ENCODE data around the gene SYVN1.
A peak's percentile ranks its signal among the peaks of the same experiment; 100 is the strongest.
"Not testable (repeated sequence)": the region's sequence is repeated elsewhere in the genome, so short reads cannot be mapped to it uniquely, and the experiment has no call there.

SYVN1 gene

GRCh38 chr11:65156256-65156655 lies 21.9 kb upstream of the SYVN1 start:
- ChIA-PET CTCF (no interaction called here), POLR2A (no interaction called here)
- DNase-seq (ENCODE audit: extremely low spot score), result no peak
- no peak for TF ChIP-seq L3MBTL2 (conservative IDR thresholded peaks at IDR 0.05)
- TF ChIP-seq LEF1 (IDR thresholded peaks at IDR 0.05; ENCODE audit: borderline replicate concordance), result no peak
- no peak for TF ChIP-seq NFRKB (IDR thresholded peaks at IDR 0.05)
- no peak for TF ChIP-seq HDGF (IDR thresholded peaks at IDR 0.05; ENCODE audit: borderline replicate concordance)
- TF ChIP-seq, protein P1, sequence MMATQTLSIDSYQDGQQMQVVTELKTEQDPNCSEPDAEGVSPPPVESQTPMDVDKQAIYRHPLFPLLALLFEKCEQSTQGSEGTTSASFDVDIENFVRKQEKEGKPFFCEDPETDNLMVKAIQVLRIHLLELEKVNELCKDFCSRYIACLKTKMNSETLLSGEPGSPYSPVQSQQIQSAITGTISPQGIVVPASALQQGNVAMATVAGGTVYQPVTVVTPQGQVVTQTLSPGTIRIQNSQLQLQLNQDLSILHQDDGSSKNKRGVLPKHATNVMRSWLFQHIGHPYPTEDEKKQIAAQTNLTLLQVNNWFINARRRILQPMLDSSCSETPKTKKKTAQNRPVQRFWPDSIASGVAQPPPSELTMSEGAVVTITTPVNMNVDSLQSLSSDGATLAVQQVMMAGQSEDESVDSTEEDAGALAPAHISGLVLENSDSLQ (IDR thresholded peaks at IDR 0.05), result no peak
- no peak for TF ChIP-seq SUZ12 (IDR thresholded peaks at IDR 0.05)
- TF ChIP-seq ARNT (IDR thresholded peaks at IDR 0.05), result no peak
- no peak for TF ChIP-seq TARDBP (IDR thresholded peaks at IDR 0.05)
- no peak for TF ChIP-seq FOXA1 (IDR thresholded peaks at IDR 0.05)
- no peak for TF ChIP-seq FOXK2 (IDR thresholded peaks at IDR 0.05)
- no peak for TF ChIP-seq ELF4 (IDR thresholded peaks at IDR 0.05)

DNA sequence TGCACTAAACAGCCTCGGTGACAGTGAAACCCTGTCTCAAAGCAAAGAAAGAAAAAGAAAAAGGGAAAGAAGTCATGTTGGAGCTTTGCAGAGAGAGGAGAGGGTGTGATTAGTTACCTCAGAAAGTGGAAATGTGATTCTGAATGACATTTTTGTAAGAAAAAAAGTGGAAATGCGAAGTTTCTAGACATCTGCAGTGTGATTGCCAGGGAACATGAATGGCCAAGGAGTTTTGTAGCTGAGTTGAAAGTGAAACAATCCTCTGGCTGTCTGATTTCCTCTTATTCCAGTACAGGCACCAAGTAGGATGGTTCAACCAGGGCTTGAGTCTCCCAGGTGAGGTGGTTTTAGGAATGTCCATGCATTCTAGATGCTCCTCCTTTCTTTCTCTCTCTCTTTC lies 17.8 kb upstream of the SYVN1 start:
- DNase-seq (ENCODE audit: extremely low spot score), result no peak
- TF ChIP-seq, protein P1 (IDR thresholded peaks at IDR 0.05), result no peak
- no peak for TF ChIP-seq ELF4 (IDR thresholded peaks at IDR 0.05)
- no peak for TF ChIP-seq ARNT (IDR thresholded peaks at IDR 0.05)
- no peak for TF ChIP-seq TARDBP (IDR thresholded peaks at IDR 0.05)
- no peak for TF ChIP-seq ZNF384 (IDR thresholded peaks at IDR 0.05)
- TF ChIP-seq NFRKB (IDR thresholded peaks at IDR 0.05), result no peak
- TF ChIP-seq HDGF (IDR thresholded peaks at IDR 0.05; ENCODE audit: borderline replicate concordance), result no peak
- TF ChIP-seq SP1 (IDR thresholded peaks at IDR 0.05), result no peak
- no peak for TF ChIP-seq FOXA1 (IDR thresholded peaks at IDR 0.05)
- no peak for TF ChIP-seq FOXM1 (IDR thresholded peaks at IDR 0.05; ENCODE audit: borderline replicate concordance)
- no peak for TF ChIP-seq CTBP1 (IDR thresholded peaks at IDR 0.05; ENCODE audit: borderline replicate concordance)
- TF ChIP-seq LEF1 (IDR thresholded peaks at IDR 0.05; ENCODE audit: borderline replicate concordance), result no peak
- TF ChIP-seq L3MBTL2 (conservative IDR thresholded peaks at IDR 0.05), result no peak
- no peak for TF ChIP-seq SUZ12 (IDR thresholded peaks at IDR 0.05)
- TF ChIP-seq FOXK2 (IDR thresholded peaks at IDR 0.05), result no peak
- TF ChIP-seq BHLHE40 (IDR thresholded peaks at IDR 0.05; ENCODE audit: borderline replicate concordance), result no peak
- ChIA-PET POLR2A (interaction anchor here (1.2 kb wide), 1 partner anchor 17 kb away, joined by 4 read pairs; no protein-coding TSS in a partner anchor), CTCF (no interaction called here)

GRCh38 chr11:65151331-65151899 lies 17.1 kb upstream of the SYVN1 start:
- no peak for DNase-seq (ENCODE audit: extremely low spot score)
- CTCF ChIA-PET, result no interaction called here
- TF ChIP-seq BHLHE40 (IDR thresholded peaks at IDR 0.05; ENCODE audit: borderline replicate concordance), result no peak
- no peak for TF ChIP-seq HDGF (IDR thresholded peaks at IDR 0.05; ENCODE audit: borderline replicate concordance)
- TF ChIP-seq SP1 (IDR thresholded peaks at IDR 0.05), result no peak
- TF ChIP-seq CTBP1 (IDR thresholded peaks at IDR 0.05; ENCODE audit: borderline replicate concordance), result no peak
- TF ChIP-seq L3MBTL2 (conservative IDR thresholded peaks at IDR 0.05), result no peak
- TF ChIP-seq LEF1 (IDR thresholded peaks at IDR 0.05; ENCODE audit: borderline replicate concordance), result no peak
- no peak for TF ChIP-seq FOXA1 (IDR thresholded peaks at IDR 0.05)
- no peak for TF ChIP-seq ZNF384 (IDR thresholded peaks at IDR 0.05)
- TF ChIP-seq ARNT (IDR thresholded peaks at IDR 0.05), result no peak
- POLR2A ChIA-PET, result no interaction called here

DNA sequence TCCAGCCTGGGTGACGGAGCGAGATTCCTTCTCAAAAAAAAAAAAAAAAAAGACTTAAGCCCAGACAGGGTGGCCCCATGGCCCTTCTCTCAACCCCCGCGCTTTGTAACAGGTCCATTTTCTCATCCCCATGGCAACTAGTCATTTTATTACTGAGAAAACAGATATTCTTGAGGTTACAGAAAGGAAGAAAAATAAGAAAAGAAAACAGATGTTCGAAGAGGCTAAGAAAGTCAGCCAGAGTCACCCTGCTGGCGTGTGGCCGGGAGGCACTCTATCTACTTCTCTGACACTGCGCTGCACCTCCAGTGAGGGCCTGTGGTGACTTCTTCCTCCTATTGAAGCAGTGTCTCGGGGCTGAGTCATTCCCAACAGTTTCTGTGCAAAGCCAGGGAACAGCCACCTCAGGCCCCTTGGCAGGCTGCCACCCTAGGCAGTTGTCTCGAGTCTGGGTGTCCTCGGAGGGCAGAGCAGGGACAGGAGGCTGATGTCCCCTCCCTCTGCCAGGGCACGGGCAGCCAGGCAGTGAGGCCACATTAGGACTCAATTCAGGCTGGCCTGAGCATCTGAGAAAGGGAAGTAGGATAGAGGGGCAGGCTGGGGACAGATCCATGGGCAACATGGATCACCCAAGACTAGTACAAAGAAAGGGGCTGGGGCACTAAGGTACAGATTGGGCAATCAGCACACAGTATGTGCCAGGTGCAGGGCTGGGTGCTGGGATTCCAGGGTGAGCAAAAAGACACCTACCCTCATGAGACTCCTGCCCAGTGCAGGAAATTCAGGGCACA lies 16.4 kb upstream of the SYVN1 start:
- ChIA-PET POLR2A (interaction anchor here (7.6 kb wide), 1 partner anchor 15 kb away, joined by 52 read pairs; the partner anchor contains the start of gene SYVN1), CTCF (no interaction called here)
- DNase-seq (ENCODE audit: extremely low spot score), result peak; percentile 18

DNA sequence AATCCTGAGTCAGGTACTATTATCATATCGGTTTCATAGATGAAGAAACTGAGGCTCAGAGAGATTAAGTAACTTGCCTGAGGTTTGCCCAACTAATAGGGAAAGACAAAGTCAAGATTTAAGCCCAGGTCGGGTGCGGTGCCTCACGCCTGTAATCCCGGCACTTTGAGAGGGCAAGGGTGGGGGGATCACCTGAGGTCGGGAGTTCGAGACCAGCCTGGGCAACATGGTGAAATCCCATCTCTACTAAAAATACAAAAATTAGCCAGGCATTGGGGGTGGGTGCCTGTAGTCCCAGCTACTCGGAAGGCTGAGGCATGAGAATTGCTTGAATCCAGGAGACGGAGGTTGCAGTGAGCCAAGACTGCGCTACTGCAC lies 15.8 kb upstream of the SYVN1 start:
- POLR2A ChIA-PET, result interaction anchor here (7.6 kb wide), 1 partner anchor 14 kb away, joined by 52 read pairs; the partner anchor contains the start of gene SYVN1
- DNase-seq (ENCODE audit: extremely low spot score); CTCF ChIA-PET: not testable (repeated sequence)

More for the DNA sequence above, 16.4 kb upstream of the SYVN1 start:
- TF ChIP-seq CTBP1 (IDR thresholded peaks at IDR 0.05; ENCODE audit: borderline replicate concordance), result no peak
- TF ChIP-seq L3MBTL2 (conservative IDR thresholded peaks at IDR 0.05), result no peak
- no peak for TF ChIP-seq FOXM1 (IDR thresholded peaks at IDR 0.05; ENCODE audit: borderline replicate concordance)
- TF ChIP-seq ZNF384 (IDR thresholded peaks at IDR 0.05), result no peak
- TF ChIP-seq FOXK2 (IDR thresholded peaks at IDR 0.05), result no peak
- TF ChIP-seq TARDBP (IDR thresholded peaks at IDR 0.05), result no peak

DNA sequence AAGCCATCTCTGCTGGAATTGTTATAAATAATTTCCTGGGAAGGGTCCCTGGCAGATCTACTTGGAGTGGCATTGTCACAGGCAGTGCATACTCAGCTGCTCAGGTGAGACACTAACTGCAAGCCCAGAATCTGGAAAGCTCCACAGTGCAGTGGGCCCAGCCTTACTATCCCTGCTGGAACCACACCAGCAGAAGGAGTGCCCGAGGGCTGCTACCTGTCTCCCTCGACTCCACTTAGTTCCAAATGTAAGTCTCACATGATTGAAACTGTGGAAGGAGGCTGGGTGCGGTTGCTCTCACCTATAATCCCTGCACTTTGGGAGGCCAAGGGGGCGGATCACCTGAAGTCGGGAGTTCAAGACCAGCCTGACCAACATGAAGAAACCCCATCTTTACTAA lies 14.3 kb upstream of the SYVN1 start:
- TF ChIP-seq ARNT (IDR thresholded peaks at IDR 0.05) (no peak), BHLHE40 (IDR thresholded peaks at IDR 0.05; ENCODE audit: borderline replicate concordance) (no peak), SUZ12 (IDR thresholded peaks at IDR 0.05) (no peak), HDGF (IDR thresholded peaks at IDR 0.05; ENCODE audit: borderline replicate concordance) (no peak), SP1 (IDR thresholded peaks at IDR 0.05) (no peak), FOXM1 (IDR thresholded peaks at IDR 0.05; ENCODE audit: borderline replicate concordance) (no peak), FOXA1 (IDR thresholded peaks at IDR 0.05) (no peak), FOXK2 (IDR thresholded peaks at IDR 0.05) (no peak), LEF1 (IDR thresholded peaks at IDR 0.05; ENCODE audit: borderline replicate concordance) (no peak), NFRKB (IDR thresholded peaks at IDR 0.05) (no peak), ELF4 (IDR thresholded peaks at IDR 0.05) (no peak)
- TF ChIP-seq, protein P1 (IDR thresholded peaks at IDR 0.05), result no peak
- ChIA-PET POLR2A (interaction anchor here (7.6 kb wide), 1 partner anchor 13 kb away, joined by 52 read pairs; the partner anchor contains the start of gene SYVN1), CTCF (interaction anchor here (0.5 kb wide), 1 partner anchor 9 kb away, joined by 3 read pairs; no protein-coding TSS in a partner anchor)
- DNase-seq (ENCODE audit: extremely low spot score), result no peak
